ENCODE data around the gene LRRC4.
A peak's percentile ranks its signal among the peaks of the same experiment; 100 is the strongest.

Gene LRRC4

DNA sequence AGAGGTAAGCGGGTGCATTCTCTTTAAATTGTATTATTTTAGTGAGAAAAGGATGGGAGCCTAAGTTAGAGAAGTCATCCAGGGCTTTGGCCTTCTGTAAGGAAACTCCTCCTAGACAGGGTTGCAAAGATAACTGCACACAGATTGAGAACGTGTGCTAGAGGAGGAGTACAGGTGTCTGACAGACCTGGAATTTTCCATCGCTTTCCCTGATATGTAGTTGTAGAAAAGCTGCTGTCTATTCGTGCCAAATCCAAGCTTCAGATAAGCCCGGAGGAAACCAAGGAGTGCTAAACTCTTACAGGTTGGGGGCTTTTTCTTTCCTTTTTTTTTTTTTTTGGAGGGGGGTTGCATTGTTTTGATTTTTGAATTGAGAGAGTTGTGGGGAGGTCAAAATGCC, 23.1 kb downstream of the LRRC4 start:
- DNase-seq, result no peak

DNA sequence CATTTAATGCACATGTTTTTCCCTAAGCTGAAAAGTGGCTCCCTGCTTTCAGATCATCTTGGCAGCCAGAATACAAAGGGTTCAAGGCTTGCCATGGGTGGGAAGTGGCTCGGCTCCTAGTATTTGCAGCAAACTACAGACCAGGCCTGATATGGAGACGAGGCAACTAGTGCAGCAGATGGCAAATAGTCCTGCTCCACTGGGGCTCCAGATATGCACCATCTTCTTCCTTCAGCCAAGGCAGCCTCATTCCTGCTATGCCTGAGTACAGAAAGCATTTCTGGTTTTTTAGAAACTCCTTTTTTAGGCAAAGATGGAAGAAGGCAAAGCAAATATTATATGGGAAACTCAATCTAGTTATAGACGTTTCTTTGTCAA, 23.9 kb downstream of the LRRC4 start:
- DNase-seq, result no peak

- DNase-seq, result no peak
These were observed 24.5 kb downstream of the LRRC4 start for GRCh38 chr7:128006550-128007302.

GRCh38 chr7:128005759-128006159, 25.5 kb downstream of the LRRC4 start:
- DNase-seq, result no peak

DNA sequence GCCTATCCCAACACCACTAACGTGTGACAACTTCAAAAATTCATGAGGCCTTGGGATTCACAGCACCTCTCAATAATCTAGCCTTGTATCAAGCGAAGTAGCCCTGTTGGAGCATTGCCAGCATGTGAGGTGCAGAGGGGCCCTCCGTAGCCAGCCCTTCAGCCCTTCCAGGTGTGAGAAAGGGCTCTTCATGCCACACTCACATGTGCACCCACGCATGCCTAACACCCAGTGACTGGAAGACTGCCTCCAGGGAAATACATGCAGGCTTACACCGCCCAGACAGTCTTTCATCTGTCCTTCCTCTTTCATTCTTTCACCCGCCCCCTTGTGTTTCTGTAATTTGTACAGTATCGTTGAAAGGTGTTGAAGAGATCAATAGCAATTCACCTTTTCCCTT, 26.1 kb downstream of the LRRC4 start:
- no peak for DNase-seq

- DNase-seq, result no peak
These were observed 26.6 kb downstream of the LRRC4 start for GRCh38 chr7:128004623-128005022.

GRCh38 chr7:128003787-128004186, 27.4 kb downstream of the LRRC4 start:
- DNase-seq, result peak in 1 of 56 donors; percentile 29

- no peak for DNase-seq
These were observed 28.1 kb downstream of the LRRC4 start for GRCh38 chr7:128003167-128003566.

DNA sequence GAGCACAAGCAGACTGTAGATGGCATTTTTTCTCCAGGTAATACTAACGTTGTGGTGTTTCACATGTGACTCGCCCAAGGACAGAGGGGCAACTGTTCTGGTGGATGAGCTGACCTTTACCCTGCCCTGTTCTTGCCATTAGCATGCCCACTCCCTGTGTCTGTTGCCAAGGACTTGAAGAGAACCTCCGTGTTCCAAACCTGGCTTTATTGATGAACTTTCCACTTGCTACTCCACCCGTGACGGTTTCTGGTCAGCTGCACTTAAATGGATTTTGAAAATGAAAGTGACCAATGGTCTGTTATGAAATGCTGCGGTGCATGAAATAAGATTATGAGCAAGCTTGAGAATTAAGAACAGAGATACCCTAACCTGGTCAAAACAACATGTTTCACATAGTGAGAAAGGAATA, 30.4 kb downstream of the LRRC4 start:
- DNase-seq, result no peak

DNA sequence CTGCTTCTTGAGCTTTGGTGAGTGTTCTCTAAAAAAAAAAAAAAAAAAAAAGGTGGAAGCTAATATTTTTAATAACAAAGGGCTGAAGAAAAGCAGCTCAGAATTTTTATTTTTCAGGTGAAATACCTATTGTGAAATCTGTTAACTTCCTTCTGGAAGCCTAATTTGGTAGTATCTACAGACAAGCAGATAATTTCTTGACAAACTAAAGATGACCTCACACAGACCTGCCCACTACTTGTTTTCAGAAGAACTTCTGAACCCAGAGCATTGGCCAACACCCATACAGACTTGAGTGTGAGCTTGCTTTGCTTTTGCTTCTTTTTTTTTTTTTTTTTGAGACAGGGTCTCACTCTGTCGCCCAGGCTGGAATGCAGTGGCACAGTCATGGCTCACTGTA, 31.2 kb downstream of the LRRC4 start:
- DNase-seq, result no peak

DNA sequence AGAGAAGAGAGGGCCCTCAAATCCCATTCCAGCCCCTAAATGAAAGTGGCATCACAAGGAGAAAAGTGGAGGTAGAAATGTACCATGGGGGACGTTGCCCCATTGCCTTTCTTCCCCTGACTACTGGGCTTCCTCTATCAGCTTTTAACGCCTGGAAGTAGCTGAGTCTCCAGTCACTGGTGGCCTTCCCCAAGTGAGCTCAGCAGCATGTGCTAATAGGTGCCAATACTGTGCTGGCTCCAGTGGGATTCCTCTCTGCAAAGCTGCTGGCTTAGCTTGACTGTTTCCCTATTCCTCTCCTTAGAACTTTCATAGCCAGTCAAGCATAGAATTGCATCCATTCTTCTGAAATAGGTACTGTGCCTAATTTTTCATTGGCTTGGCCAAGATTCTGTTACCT, 32.6 kb downstream of the LRRC4 start:
- DNase-seq, result no peak

DNA sequence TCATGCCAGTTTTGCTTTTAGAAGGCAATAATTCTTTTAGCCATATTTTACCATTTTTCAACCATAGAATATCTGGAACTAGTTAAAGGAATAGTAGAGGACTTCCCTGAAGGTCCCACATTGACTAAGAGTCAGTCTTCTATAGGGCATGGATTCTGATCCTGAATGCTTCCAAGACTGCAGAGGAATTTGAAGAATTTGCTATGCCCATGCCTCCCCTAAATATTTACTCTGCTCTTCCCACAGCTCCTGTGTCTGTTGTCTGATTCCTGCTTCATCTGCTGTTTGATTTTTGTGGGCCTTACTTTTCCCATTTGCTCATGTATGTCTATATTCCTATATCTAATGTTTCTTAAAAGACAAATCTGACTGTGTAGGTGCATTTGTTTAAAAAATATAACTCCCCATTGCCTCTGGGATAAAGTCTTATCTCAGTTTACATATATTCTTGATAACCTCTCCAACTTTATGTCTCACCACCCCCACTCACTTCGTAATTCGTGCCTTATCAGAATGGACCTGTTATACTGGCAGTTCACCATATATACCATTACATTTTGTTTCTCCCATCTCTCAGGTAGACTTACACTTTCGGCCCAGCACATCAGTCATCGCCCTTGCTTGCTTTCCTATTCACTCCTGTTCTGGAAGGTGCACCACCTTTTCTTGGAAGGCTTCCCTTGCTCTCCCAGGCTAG, 33.9 kb downstream of the LRRC4 start:
- no peak for DNase-seq

DNA sequence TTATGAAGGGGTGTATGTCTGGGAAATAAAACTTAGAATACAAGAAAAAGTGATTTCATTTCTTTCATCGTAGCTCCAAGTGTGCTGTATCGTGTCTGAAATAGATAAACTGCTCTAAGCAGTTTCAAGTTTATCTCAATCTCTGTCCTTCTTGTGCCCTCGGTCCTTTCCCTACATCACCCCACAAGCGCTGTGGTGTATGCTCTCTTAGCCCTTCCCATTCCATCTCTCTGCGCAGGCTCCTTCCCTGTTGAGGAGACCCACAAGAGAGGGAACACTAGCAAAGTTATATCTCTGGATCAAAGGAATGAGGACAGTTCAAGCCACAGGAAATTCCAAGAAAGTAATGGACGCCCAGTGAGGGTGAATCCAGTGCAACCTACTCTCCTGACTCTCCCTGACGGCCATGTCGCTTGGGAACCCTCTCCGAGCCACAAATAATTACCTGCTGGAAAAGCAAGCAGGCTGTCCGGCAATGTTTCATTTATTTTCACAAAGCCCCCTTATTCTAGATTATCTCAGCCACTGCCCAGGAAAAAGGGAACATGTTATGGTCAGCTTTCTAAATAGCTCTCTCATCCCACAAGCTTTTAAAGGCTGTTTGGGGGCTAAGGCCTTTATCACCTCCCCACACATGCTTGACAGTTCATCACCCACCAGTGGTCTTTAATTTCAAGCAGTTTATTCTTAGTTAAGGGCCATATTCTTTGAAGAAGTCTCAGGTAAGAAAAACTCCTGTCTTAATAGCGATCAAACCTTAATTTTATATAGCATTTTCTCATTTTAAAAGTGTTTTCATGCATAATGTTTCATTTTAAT, 34.8 kb downstream of the LRRC4 start:
- no peak for DNase-seq

DNA sequence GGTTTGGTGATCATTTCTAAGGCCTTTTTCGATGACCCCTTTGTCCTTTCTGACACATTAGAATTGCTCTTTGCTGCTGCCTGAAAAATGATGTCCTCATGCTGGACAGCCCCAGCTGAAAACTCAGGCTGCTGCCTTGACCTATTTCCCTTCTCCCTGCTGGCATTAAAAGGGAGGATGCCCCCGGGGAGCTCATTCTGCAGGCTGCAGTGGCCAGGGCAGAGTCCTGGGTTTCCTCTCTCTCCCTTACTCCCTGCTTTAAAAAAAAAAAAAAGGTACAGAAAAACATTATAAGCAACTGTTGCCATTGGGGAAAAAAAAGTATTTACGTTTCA, 35.4 kb downstream of the LRRC4 start:
- DNase-seq, result peak in 1 of 56 donors; percentile 22

DNA sequence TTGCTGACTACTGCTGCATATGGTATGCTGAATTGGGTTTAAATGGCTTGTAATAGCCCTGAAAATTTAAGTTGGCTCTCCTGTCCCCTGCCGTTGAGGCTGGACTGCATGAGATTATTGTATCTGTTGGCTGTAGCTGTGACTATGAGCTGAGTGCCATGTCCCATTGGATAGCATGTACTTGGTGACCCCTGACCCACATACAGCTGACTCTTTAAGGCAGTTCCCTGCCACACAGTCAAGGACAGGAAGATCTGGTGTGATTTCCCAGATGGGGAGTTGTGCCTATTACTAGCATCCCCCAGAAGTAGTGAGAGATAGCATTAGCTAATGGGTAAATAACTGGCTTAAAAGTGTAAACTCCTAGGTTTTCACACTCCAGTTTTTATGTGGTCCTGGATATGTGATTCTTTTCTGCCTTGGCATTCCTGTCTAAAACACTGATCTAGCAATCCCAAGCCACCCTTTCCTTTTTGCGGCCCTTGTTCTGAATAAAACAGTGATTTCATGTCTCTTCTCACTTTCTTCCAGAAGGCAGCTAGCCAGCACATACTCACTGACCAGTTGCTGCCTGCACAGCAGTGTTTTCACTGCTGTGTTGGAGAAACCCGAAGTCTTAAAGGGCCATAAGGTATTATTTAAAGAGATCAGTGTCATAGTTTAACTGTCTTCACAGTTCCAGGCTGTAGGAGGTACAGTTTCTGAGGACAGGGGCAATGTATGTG, 35.9 kb downstream of the LRRC4 start:
- DNase-seq, result no peak

DNA sequence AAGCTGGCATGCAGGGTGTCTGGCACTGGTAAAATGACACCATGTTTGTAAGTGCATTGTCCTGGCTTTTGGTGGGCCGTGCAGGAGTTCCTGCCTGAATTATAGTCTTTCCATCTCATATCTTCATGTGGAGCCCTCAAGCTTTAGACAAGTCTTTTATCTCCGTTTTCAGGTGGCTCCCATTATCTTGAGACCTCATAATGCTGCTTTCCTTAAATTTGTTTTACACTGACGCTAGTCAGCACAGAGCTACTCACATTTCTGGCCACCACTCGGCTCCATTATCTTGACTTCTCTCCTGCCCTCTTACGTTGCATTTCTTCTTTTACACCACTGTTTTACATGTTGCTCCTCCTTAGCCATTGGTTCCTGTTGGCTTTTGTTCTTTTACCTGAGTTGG, 37.2 kb downstream of the LRRC4 start:
- no peak for DNase-seq

DNA sequence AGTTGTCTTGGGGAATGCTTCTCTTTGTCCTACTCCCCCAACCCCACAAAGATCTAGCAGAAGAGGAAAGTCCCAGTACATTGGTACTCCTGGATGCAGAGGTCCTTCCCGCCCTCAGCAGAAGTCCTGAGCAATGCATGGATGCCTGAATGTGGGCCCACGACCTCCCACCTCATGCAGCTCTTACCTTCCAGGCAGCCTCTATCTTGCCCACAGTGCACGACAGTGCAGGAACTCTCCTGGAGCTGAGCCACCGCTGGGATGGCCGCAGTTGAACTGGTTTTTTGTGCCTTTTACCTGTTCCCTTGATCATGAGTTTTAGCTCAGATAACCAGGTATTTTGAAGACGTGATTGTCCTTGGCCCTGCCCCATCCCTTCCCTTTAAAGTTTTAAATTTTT, 37.9 kb downstream of the LRRC4 start:
- no peak for DNase-seq

GRCh38 chr7:127988751-127989150, 42.5 kb downstream of the LRRC4 start:
- no peak for DNase-seq

- no peak for DNase-seq
These were observed 44.4 kb downstream of the LRRC4 start for GRCh38 chr7:127986581-127987521.

GRCh38 chr7:127983804-127984332, 47.4 kb downstream of the LRRC4 start:
- DNase-seq, result no peak

Data from amygdala (tissue), 56 donors.